ENCODE data around the gene PCDHGA1. TPM values are rescaled to one million over a fixed set of nuclear protein-coding genes. Genes with fewer than 3 reads are reported as not detected.
A peak's percentile ranks its signal among the peaks of the same experiment; 100 is the strongest.

PCDHGA1 gene
- total and polyA plus RNA-seq, 2 experiments from 2014 or later = 0.33 TPM; not detected in 1

DNA sequence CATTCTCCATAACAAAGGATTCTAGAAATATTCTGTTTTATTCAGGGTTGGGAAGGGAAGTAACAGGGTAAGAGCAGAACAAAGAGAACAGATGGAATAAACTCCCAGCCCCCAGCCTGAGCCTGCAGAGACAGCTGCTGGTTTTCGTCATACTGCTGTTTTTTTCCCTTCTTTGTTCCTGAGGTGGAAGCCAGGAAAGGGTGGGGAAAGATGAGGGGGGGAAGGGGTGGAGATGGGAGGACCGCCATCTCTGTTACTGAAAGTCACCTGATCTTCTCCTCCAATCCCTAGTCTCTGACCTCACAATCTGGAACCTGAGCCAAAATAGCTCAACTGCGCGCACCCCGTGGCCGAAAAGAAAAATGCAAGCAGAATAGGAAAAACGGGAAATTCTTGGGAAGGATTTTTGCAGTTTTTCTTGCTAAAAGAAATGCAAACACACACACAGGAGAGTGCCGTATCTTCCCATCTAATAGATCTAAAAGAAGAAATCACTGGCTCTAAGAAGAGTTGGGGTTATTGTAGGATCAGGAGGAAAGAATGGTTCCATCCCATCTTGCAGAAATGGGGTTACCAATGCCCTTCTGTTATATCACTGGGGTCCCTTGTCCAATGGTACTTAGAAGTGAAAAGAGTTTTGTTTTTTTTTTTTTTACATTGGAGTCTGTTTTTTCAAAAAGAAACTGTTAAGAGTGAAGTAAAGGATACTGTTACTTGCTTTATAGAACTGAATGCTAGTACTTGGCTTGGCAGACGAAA is 230.6 kb downstream of the PCDHGA1 start:
- Histone ChIP-seq H3K27me3 (no peaks in the 10 kb centered on the region), H4K20me1 (ENCODE audit: insufficient read depth, poor library complexity, severe bottlenecking) (no peaks in the 10 kb centered on the region), H3K4me3 (no peak overlapping the region), H3K9me3 (ENCODE audit: low read depth) (no peaks in the 10 kb centered on the region), H3K4me1 (ENCODE audit: insufficient read depth) (peaks cover 14% of the 10 kb centered on the region), H3K27ac (peak overlapping the region; percentile 93), H3K4me2 (peak overlapping the region; percentile 64), H3K36me3 (replicated peaks; ENCODE audit: insufficient read depth, low read depth) (no peaks in the 10 kb centered on the region), H2AFZ (no peak overlapping the region), H3K9me2 (replicated peaks; ENCODE audit: insufficient read depth) (no peaks in the 10 kb centered on the region), H3K79me2 (no peaks in the 10 kb centered on the region)
- DNase-seq (ENCODE audit: low spot score) = peak; percentile 92
- no peak for TF ChIP-seq EZH2phosphoT487 (IDR thresholded peaks at IDR 0.05; ENCODE audit: low read depth, severe bottlenecking, unreplicated experiment)
- TF ChIP-seq, protein P1, sequence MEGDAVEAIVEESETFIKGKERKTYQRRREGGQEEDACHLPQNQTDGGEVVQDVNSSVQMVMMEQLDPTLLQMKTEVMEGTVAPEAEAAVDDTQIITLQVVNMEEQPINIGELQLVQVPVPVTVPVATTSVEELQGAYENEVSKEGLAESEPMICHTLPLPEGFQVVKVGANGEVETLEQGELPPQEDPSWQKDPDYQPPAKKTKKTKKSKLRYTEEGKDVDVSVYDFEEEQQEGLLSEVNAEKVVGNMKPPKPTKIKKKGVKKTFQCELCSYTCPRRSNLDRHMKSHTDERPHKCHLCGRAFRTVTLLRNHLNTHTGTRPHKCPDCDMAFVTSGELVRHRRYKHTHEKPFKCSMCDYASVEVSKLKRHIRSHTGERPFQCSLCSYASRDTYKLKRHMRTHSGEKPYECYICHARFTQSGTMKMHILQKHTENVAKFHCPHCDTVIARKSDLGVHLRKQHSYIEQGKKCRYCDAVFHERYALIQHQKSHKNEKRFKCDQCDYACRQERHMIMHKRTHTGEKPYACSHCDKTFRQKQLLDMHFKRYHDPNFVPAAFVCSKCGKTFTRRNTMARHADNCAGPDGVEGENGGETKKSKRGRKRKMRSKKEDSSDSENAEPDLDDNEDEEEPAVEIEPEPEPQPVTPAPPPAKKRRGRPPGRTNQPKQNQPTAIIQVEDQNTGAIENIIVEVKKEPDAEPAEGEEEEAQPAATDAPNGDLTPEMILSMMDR (IDR thresholded peaks at IDR 0.05; ENCODE audit: poor library complexity) = peak; percentile 85
- 31% methylated on average over 9 of the region's 9 CpGs for WGBS (ENCODE audit: low lambda C conversion rate, missing lambda C conversion rate)

Other genes with a start within 250 kb of the PCDHGA1 start
Only the 30 nearest of the 38 such genes appear.
- gene PCDHB8, start 152.7 kb upstream of the PCDHGA1 start, total RNA-seq = 0.24 and 0.63 TPM in 2 replicates
- gene PCDHB8, start 152.7 kb upstream of the PCDHGA1 start, polyA plus RNA-seq = 0.17 and 0.75 TPM in 2 replicates
- 2.2 and 3.4 TPM in 2 replicates for gene PCDHB16, start 148.1 kb upstream of the PCDHGA1 start, total RNA-seq
- 3.3 and 4.0 TPM in 2 replicates for gene PCDHB16, start 148.1 kb upstream of the PCDHGA1 start, polyA plus RNA-seq
- 1.2 and 2.3 TPM in 2 replicates for gene PCDHB9, start 143.4 kb upstream of the PCDHGA1 start, total RNA-seq
- 0.33 and 1.0 TPM in 2 replicates for gene PCDHB9, start 143.4 kb upstream of the PCDHGA1 start, polyA plus RNA-seq
- 2.4 and 3.1 TPM in 2 replicates for gene PCDHB10, start 138.2 kb upstream of the PCDHGA1 start, total RNA-seq
- gene PCDHB10, start 138.2 kb upstream of the PCDHGA1 start, polyA plus RNA-seq = 2.7 and 2.8 TPM in 2 replicates
- 0.92 and 2.1 TPM in 2 replicates for gene PCDHB11, start 130.9 kb upstream of the PCDHGA1 start, total RNA-seq
- 1.2 and 1.8 TPM in 2 replicates for gene PCDHB11, start 130.9 kb upstream of the PCDHGA1 start, polyA plus RNA-seq
- gene PCDHB12, start 121.8 kb upstream of the PCDHGA1 start, total RNA-seq = 1.1 and 1.4 TPM in 2 replicates
- 0.86 and 0.97 TPM in 2 replicates for gene PCDHB12, start 121.8 kb upstream of the PCDHGA1 start, polyA plus RNA-seq
- 1.9 and 2.0 TPM in 2 replicates for gene PCDHB13, start 116.6 kb upstream of the PCDHGA1 start, total RNA-seq
- 0.50 and 1.1 TPM in 2 replicates for gene PCDHB13, start 116.6 kb upstream of the PCDHGA1 start, polyA plus RNA-seq
- 3.9 and 4.3 TPM in 2 replicates for gene PCDHB14, start 107.2 kb upstream of the PCDHGA1 start, total RNA-seq
- gene PCDHB14, start 107.2 kb upstream of the PCDHGA1 start, polyA plus RNA-seq = 2.2 and 3.0 TPM in 2 replicates
- 1.8 and 3.3 TPM in 2 replicates for gene PCDHB15, start 85.1 kb upstream of the PCDHGA1 start, total RNA-seq
- gene PCDHB15, start 85.1 kb upstream of the PCDHGA1 start, polyA plus RNA-seq = 2.0 and 2.6 TPM in 2 replicates
- 0.50 and 1.7 TPM in 2 replicates for gene SLC25A2, start 26.5 kb upstream of the PCDHGA1 start, total RNA-seq
- not detected in 2 replicates for gene SLC25A2, start 26.5 kb upstream of the PCDHGA1 start, polyA plus RNA-seq
- 85.2 and 96.9 TPM in 2 replicates for gene TAF7, start 9.7 kb upstream of the PCDHGA1 start, total RNA-seq
- 103 and 107 TPM in 2 replicates for gene TAF7, start 9.7 kb upstream of the PCDHGA1 start, polyA plus RNA-seq
- gene PCDHGA2, start 8.2 kb downstream of the PCDHGA1 start, total RNA-seq = 0.08 TPM in 1 of 2 replicates, not detected in the other
- gene PCDHGA2, start 8.2 kb downstream of the PCDHGA1 start, polyA plus RNA-seq = 0.10 TPM in 1 of 2 replicates, not detected in the other
- not detected in 2 replicates for gene PCDHGA3, start 13.3 kb downstream of the PCDHGA1 start, total RNA-seq
- 0.45 TPM in 1 of 2 replicates, not detected in the other for gene PCDHGA3, start 13.3 kb downstream of the PCDHGA1 start, polyA plus RNA-seq
- gene PCDHGB1, start 19.6 kb downstream of the PCDHGA1 start, total RNA-seq = 0.24 and 0.53 TPM in 2 replicates
- 0.57 TPM in 1 of 2 replicates, not detected in the other for gene PCDHGB1, start 19.6 kb downstream of the PCDHGA1 start, polyA plus RNA-seq
- 0.17 and 0.28 TPM in 2 replicates for gene PCDHGA4, start 24.5 kb downstream of the PCDHGA1 start, total RNA-seq
- 0.24 TPM in 1 of 2 replicates, not detected in the other for gene PCDHGA4, start 24.5 kb downstream of the PCDHGA1 start, polyA plus RNA-seq
- gene PCDHGB2, start 29.5 kb downstream of the PCDHGA1 start, total RNA-seq = 0.20 and 0.33 TPM in 2 replicates
- not detected in 2 replicates for gene PCDHGB2, start 29.5 kb downstream of the PCDHGA1 start, polyA plus RNA-seq
- gene PCDHGA5, start 33.6 kb downstream of the PCDHGA1 start, total RNA-seq = 0.03 and 0.20 TPM in 2 replicates
- gene PCDHGA5, start 33.6 kb downstream of the PCDHGA1 start, polyA plus RNA-seq = not detected in 2 replicates
- gene PCDHGB3, start 39.7 kb downstream of the PCDHGA1 start, total RNA-seq = not detected in 2 replicates
- not detected in 2 replicates for gene PCDHGB3, start 39.7 kb downstream of the PCDHGA1 start, polyA plus RNA-seq
- 0.12 TPM in 1 of 2 replicates, not detected in the other for gene PCDHGA6, start 43.4 kb downstream of the PCDHGA1 start, total RNA-seq
- gene PCDHGA6, start 43.4 kb downstream of the PCDHGA1 start, polyA plus RNA-seq = 0.11 TPM in 1 of 2 replicates, not detected in the other
- gene PCDHGA7, start 52.2 kb downstream of the PCDHGA1 start, total RNA-seq = 0.04 and 0.10 TPM in 2 replicates
- gene PCDHGA7, start 52.2 kb downstream of the PCDHGA1 start, polyA plus RNA-seq = not detected in 2 replicates
- 20.0 and 20.9 TPM in 2 replicates for gene PCDHGB4, start 57.2 kb downstream of the PCDHGA1 start, total RNA-seq
- 14.2 and 17.9 TPM in 2 replicates for gene PCDHGB4, start 57.2 kb downstream of the PCDHGA1 start, polyA plus RNA-seq
- 1.00 and 1.5 TPM in 2 replicates for gene PCDHGA8, start 62.1 kb downstream of the PCDHGA1 start, total RNA-seq
- 0.28 and 0.53 TPM in 2 replicates for gene PCDHGA8, start 62.1 kb downstream of the PCDHGA1 start, polyA plus RNA-seq
- 0.17 and 2.0 TPM in 2 replicates for gene PCDHGB5, start 67.4 kb downstream of the PCDHGA1 start, total RNA-seq
- gene PCDHGB5, start 67.4 kb downstream of the PCDHGA1 start, polyA plus RNA-seq = 0.09 and 0.30 TPM in 2 replicates
- gene PCDHGA9, start 72.3 kb downstream of the PCDHGA1 start, total RNA-seq = 1.1 and 1.2 TPM in 2 replicates
- not detected in 2 replicates for gene PCDHGA9, start 72.3 kb downstream of the PCDHGA1 start, polyA plus RNA-seq
- gene PCDHGB6, start 77.5 kb downstream of the PCDHGA1 start, total RNA-seq = 11.6 and 13.6 TPM in 2 replicates
- gene PCDHGB6, start 77.5 kb downstream of the PCDHGA1 start, polyA plus RNA-seq = 13.1 and 15.7 TPM in 2 replicates
- gene PCDHGA10, start 82.5 kb downstream of the PCDHGA1 start, total RNA-seq = 4.5 and 6.7 TPM in 2 replicates
- gene PCDHGA10, start 82.5 kb downstream of the PCDHGA1 start, polyA plus RNA-seq = 3.0 and 3.9 TPM in 2 replicates
- 6.9 and 8.8 TPM in 2 replicates for gene PCDHGB7, start 87.2 kb downstream of the PCDHGA1 start, total RNA-seq
- gene PCDHGB7, start 87.2 kb downstream of the PCDHGA1 start, polyA plus RNA-seq = 6.7 and 8.4 TPM in 2 replicates
- 1.8 and 2.7 TPM in 2 replicates for gene PCDHGA11, start 90.5 kb downstream of the PCDHGA1 start, total RNA-seq
- 1.8 TPM in 2 replicates for gene PCDHGA11, start 90.5 kb downstream of the PCDHGA1 start, polyA plus RNA-seq
- 0.70 and 0.96 TPM in 2 replicates for gene PCDHGA12, start 100.0 kb downstream of the PCDHGA1 start, total RNA-seq
- 0.66 and 1.1 TPM in 2 replicates for gene PCDHGA12, start 100.0 kb downstream of the PCDHGA1 start, polyA plus RNA-seq
- 16.9 and 18.9 TPM in 2 replicates for gene PCDHGC3, start 145.5 kb downstream of the PCDHGA1 start, total RNA-seq
- 35.8 and 40.8 TPM in 2 replicates for gene PCDHGC3, start 145.5 kb downstream of the PCDHGA1 start, polyA plus RNA-seq

Data from hepatocyte (in vitro differentiated cells).